H9 (cell line): ENCODE measurements around the gene SAMD7. TPM values are rescaled to one million over a fixed set of nuclear protein-coding genes. Genes with fewer than 3 reads are reported as not detected.

Experiments used
- DNase-seq: peaks from one replicate; pipeline ENCODE4 v3.0.0-alpha.2; 2017
- H2AFZ ChIP-seq: one replicate; pipeline ENCODE4 v1.6.1; 2013; ENCODE audit warnings: mild to moderate bottlenecking, low read length, control low read depth, moderate library complexity
- H2AK5ac ChIP-seq: 2 replicates; pipeline ENCODE4 v1.6.1; 2013; ENCODE audit warnings: low read length, control low read depth, mixed read lengths; ENCODE audit not compliant: insufficient read length
- H2BK120ac ChIP-seq: one replicate; pipeline ENCODE4 v1.6.1; 2013; ENCODE audit warnings: low read depth, mild to moderate bottlenecking, low read length, control low read depth, inconsistent platforms; ENCODE audit not compliant: poor library complexity, severe bottlenecking
- H2BK12ac ChIP-seq: 2 replicates; pipeline ENCODE4 v1.6.1; 2013; ENCODE audit warnings: low read length, control low read depth, mixed read lengths, low read depth; ENCODE audit not compliant: insufficient read length
- H2BK15ac ChIP-seq: 2 replicates; pipeline ENCODE4 v1.6.1; 2013; ENCODE audit warnings: low read depth, low read length, control low read depth
- H2BK20ac ChIP-seq: one replicate; pipeline ENCODE4 v1.6.1; 2013; ENCODE audit warnings: low read depth, mild to moderate bottlenecking, low read length, control low read depth, inconsistent platforms; ENCODE audit not compliant: poor library complexity, severe bottlenecking
- H2BK5ac ChIP-seq: 2 replicates; pipeline ENCODE4 v1.6.1; 2013; ENCODE audit warnings: low read length, control low read depth, mixed read lengths; ENCODE audit not compliant: insufficient read length
- H3K14ac ChIP-seq: 2 replicates; pipeline ENCODE4 v1.6.1; 2013; ENCODE audit warnings: low read length, control low read depth; ENCODE audit not compliant: insufficient read depth
- H3K18ac ChIP-seq: 2 replicates; pipeline ENCODE4 v1.6.1; 2013; ENCODE audit warnings: low read depth, mild to moderate bottlenecking, mixed read lengths, low read length, control low read depth; ENCODE audit not compliant: insufficient read length
- H3K23ac ChIP-seq: 2 replicates; pipeline ENCODE4 v1.6.1; 2013; ENCODE audit warnings: low read length, control low read depth, mixed read lengths, low read depth; ENCODE audit not compliant: insufficient read length
- H3K23me2 ChIP-seq: 2 replicates; pipeline ENCODE4 v1.6.1; 2013; ENCODE audit warnings: low read depth, mild to moderate bottlenecking, mixed read lengths, low read length, control low read depth; ENCODE audit not compliant: insufficient read length, poor library complexity, severe bottlenecking
- H3K27ac ChIP-seq: 2 replicates; pipeline ENCODE4 v1.5.1; 2013; ENCODE audit warnings: low read length, control low read depth, mixed read lengths, low read depth; ENCODE audit not compliant: insufficient read length
- H3K27me3 ChIP-seq: 2 replicates; pipeline ENCODE4 v1.6.1; 2013; ENCODE audit warnings: low read length, control low read depth, inconsistent platforms; ENCODE audit not compliant: insufficient read depth
- H3K4ac ChIP-seq: 2 replicates; pipeline ENCODE4 v1.6.1; 2013; ENCODE audit warnings: low read depth, mild to moderate bottlenecking, control low read depth, inconsistent platforms, low read length, moderate library complexity
- H3K4me1 ChIP-seq: 2 replicates; pipeline ENCODE4 v1.6.1; 2013; ENCODE audit warnings: low read length, control low read depth, inconsistent platforms; ENCODE audit not compliant: insufficient read depth
- H3K4me2 ChIP-seq: 2 replicates; pipeline ENCODE4 v1.6.1; 2013; ENCODE audit warnings: low read length, control low read depth, mixed read lengths; ENCODE audit not compliant: insufficient read length, insufficient read depth
- H3K56ac ChIP-seq: 2 replicates; pipeline ENCODE4 v1.6.1; 2013; ENCODE audit warnings: low read depth, mild to moderate bottlenecking, mixed read lengths, low read length, control low read depth; ENCODE audit not compliant: insufficient read length
- H3K79me1 ChIP-seq: 2 replicates; pipeline ENCODE4 v1.6.1; 2013; ENCODE audit warnings: low read depth, mild to moderate bottlenecking, moderate library complexity, low read length, control low read depth, inconsistent platforms; ENCODE audit not compliant: insufficient read depth, poor library complexity, severe bottlenecking
- H3K79me2 ChIP-seq: 2 replicates; pipeline ENCODE4 v1.6.1; 2013; ENCODE audit warnings: low read length, control low read depth, inconsistent platforms; ENCODE audit not compliant: insufficient read depth
- H3K9ac ChIP-seq: 2 replicates; pipeline ENCODE4 v1.6.1; 2013; ENCODE audit warnings: low read length, control low read depth, mixed read lengths; ENCODE audit not compliant: insufficient read length; ENCODE audit errors: extremely low read depth
- H3K9me3 ChIP-seq: one replicate; pipeline ENCODE4 v1.6.1; 2013; ENCODE audit warnings: low read depth, low read length, inconsistent platforms; ENCODE audit not compliant: control insufficient read depth
- H3T11ph ChIP-seq: one replicate; pipeline ENCODE4 v1.6.1; 2013; ENCODE audit warnings: mild to moderate bottlenecking, low read length, control low read depth, inconsistent platforms
- H4K20me1 ChIP-seq: one replicate; pipeline ENCODE4 v1.6.1; 2013; ENCODE audit not compliant: control insufficient read depth, insufficient read length, insufficient read depth
- H4K5ac ChIP-seq: 2 replicates; pipeline ENCODE4 v1.6.1; 2013; ENCODE audit warnings: low read depth, mild to moderate bottlenecking, mixed read lengths, low read length, control low read depth; ENCODE audit not compliant: insufficient read length
- H4K8ac ChIP-seq: replicated peaks from 2 replicates; pipeline ENCODE4 v1.6.1; 2013; ENCODE audit warnings: low read length, control low read depth, mixed read lengths, low read depth; ENCODE audit not compliant: insufficient read length
- H4K91ac ChIP-seq: 2 replicates; pipeline ENCODE4 v1.6.1; 2013; ENCODE audit warnings: low read depth, mild to moderate bottlenecking, moderate library complexity, mixed read lengths, low read length, control low read depth; ENCODE audit not compliant: insufficient read length
- H3K27ac Mint-ChIP-seq, 3 experiments: 2 replicates in 2 of 3; 3 replicates in 1 of 3; pipeline ENCODE4 v1.8.0; 2020 to 2021; ENCODE audit warnings: mixed read lengths in 3 of 3, mild to moderate bottlenecking in 1 of 3, moderate library complexity in 1 of 3
- H3K27me3 Mint-ChIP-seq: 2 replicates; pipeline ENCODE4 v1.8.0; 2021; ENCODE audit warnings: low read depth, mild to moderate bottlenecking, moderate library complexity, mixed read lengths
- H3K36me3 Mint-ChIP-seq, 3 experiments: 2 replicates in 2 of 3; 3 replicates in 1 of 3; pipeline ENCODE4 v1.8.0; 2020 to 2021; ENCODE audit warnings: low read depth in 3 of 3, mixed read lengths in 3 of 3; ENCODE audit not compliant: insufficient read depth in 1 of 3
- H3K4me1 Mint-ChIP-seq, 2 experiments: 2 replicates each; pipeline ENCODE4 v1.8.0; 2020; ENCODE audit warnings: mixed read lengths in 2 of 2
- H3K4me3 Mint-ChIP-seq, 2 experiments: 2 replicates in 1 of 2; 3 replicates in 1 of 2; pipeline ENCODE4 v1.8.0; 2020 to 2021; ENCODE audit warnings: mild to moderate bottlenecking in 2 of 2, mixed read lengths in 2 of 2, moderate library complexity in 1 of 2
- H3K9me3 Mint-ChIP-seq, 2 experiments: 2 replicates in 1 of 2; 3 replicates in 1 of 2; pipeline ENCODE4 v1.8.0; 2020; ENCODE audit warnings: mild to moderate bottlenecking in 2 of 2, mixed read lengths in 2 of 2, moderate library complexity in 1 of 2
- CTCF ChIP-seq: fragments of 200-600 bp; sonication (generic); conservative IDR thresholded peaks from 3 replicates; pipeline ENCODE4 v1.8.0; 2021; ENCODE audit warnings: antibody characterized with exemption, mild to moderate bottlenecking
- WGBS: extraction: QIAGEN DNeasy Blood & Tissue Kit; methylation state at CpG from one replicate; pipeline ENCODE4 v1.1.7; 2013; ENCODE audit warnings: missing lambda C conversion rate, low lambda C conversion rate, mixed read lengths; ENCODE audit not compliant: insufficient read length; ENCODE audit errors: extremely low coverage; 5-methylcytosine and 5-hydroxymethylcytosine counted together
- total RNA-seq: library from RNA; stranded (reverse); gene quantifications from 2 replicates; pipeline ENCODE4 v1.2.1, GENCODE V29; 2021

Gene SAMD7
- total RNA-seq, 1 experiment from 2014 or later: not detected

- H2BK20ac ChIP-seq: no peak overlapping the region
- Mint-ChIP-seq H3K36me3 (peaks cover 0 to 4% (median 0%) of the 10 kb centered on the region in 3 experiments; a peak in 1 of 7 replicates), H3K4me3 (no peak overlapping the region), H3K27ac (no peak overlapping the region), H3K4me1 (no peaks in the 10 kb centered on the region), H3K9me3 (peaks cover 0 to 3% of the 10 kb centered on the region in 2 experiments; a peak in 2 of 5 replicates), H3K27me3 (no peaks in the 10 kb centered on the region; the same call in 1 of the 2 replicates)
- TF ChIP-seq CTCF: no peak
- H4K20me1 ChIP-seq: no peaks in the 10 kb centered on the region
- no peaks in the 10 kb centered on the region for H3K79me1 ChIP-seq
- H3K9me3 ChIP-seq: no peaks in the 10 kb centered on the region
- H3K79me2 ChIP-seq: no peaks in the 10 kb centered on the region
- H3K9ac ChIP-seq: no peak overlapping the region
- peaks cover 2% of the 10 kb centered on the region for H3K23me2 ChIP-seq
- no peak overlapping the region for H3K18ac ChIP-seq
- no peak overlapping the region for H3K14ac ChIP-seq
- H2BK15ac ChIP-seq: no peak overlapping the region
- H2AK5ac ChIP-seq: no peak overlapping the region
- H4K5ac ChIP-seq: no peak overlapping the region
- no peak overlapping the region for H3K4ac ChIP-seq
- no CpG with 5 or more reads among the region's 8 CpGs for WGBS
- H2BK12ac ChIP-seq: no peak overlapping the region
- H3K4me2 ChIP-seq: no peak overlapping the region
- no peak overlapping the region for H2AFZ ChIP-seq
- H4K91ac ChIP-seq: no peak overlapping the region
- no peaks in the 10 kb centered on the region for H3K27me3 ChIP-seq
- no peak overlapping the region for H3T11ph ChIP-seq
- DNase-seq: no peak
- H3K4me1 ChIP-seq: no peaks in the 10 kb centered on the region
- H2BK5ac ChIP-seq: no peak overlapping the region
- H2BK120ac ChIP-seq: no peak overlapping the region
- H3K23ac ChIP-seq: no peak overlapping the region
- no peak overlapping the region for H3K27ac ChIP-seq
- H3K56ac ChIP-seq: no peak overlapping the region
- no peak overlapping the region for H4K8ac ChIP-seq
These were observed 32.3 kb upstream of the SAMD7 start for GRCh38 chr3:169879013-169879557.
